ENCODE measurements around the gene SRRM2.
A peak's percentile ranks its signal among the peaks of the same experiment; 100 is the strongest.
"Not testable (repeated sequence)": the region's sequence is repeated elsewhere in the genome, so short reads cannot be mapped to it uniquely, and the experiment has no call there.

SRRM2 gene

GRCh38 chr16:2720064-2720457 lies 32.4 kb upstream of the SRRM2 start, which contains the start of gene PRSS27:
Gene PRSS27 (minus strand): TSS chr16:2720224. CDS start chr16:2720160, 64 bp downstream.
- TF ChIP-seq CTCF (IDR thresholded peaks at IDR 0.05; ENCODE audit: control insufficient read depth, insufficient read depth, low read depth, low read length, missing control alignments): no peak
- DNase-seq (ENCODE audit: low read depth): no peak

GRCh38 chr16:2720719-2721633 lies 31.5 kb upstream of the SRRM2 start:
- peak overlapping the region; percentile 58 for H3K4me3 ChIP-seq (ENCODE audit: control insufficient read depth, low read depth, low read length)
- peak; percentile 46 for TF ChIP-seq CTCF (IDR thresholded peaks at IDR 0.05; ENCODE audit: control insufficient read depth, insufficient read depth, low read depth, low read length, missing control alignments)
- DNase-seq (ENCODE audit: low read depth): peak; percentile 27

More at GRCh38 chr16:2720064-2720457, 32.4 kb upstream of the SRRM2 start, which contains the start of gene PRSS27:
- peak within 1 kb of the TSS; percentile 58 for H3K4me3 ChIP-seq (ENCODE audit: control insufficient read depth, low read depth, low read length)

- not testable (repeated sequence) for DNase-seq (ENCODE audit: low read depth)
- peak overlapping the region; percentile 58 for H3K4me3 ChIP-seq (ENCODE audit: control insufficient read depth, low read depth, low read length)
Measured at GRCh38 chr16:2721634-2722173, 30.7 kb upstream of the SRRM2 start.

- DNase-seq (ENCODE audit: low read depth): no peak
- no peak for TF ChIP-seq CTCF (IDR thresholded peaks at IDR 0.05; ENCODE audit: control insufficient read depth, insufficient read depth, low read depth, low read length, missing control alignments)
- no peak overlapping the region for H3K4me3 ChIP-seq (ENCODE audit: control insufficient read depth, low read depth, low read length)
Measured at GRCh38 chr16:2724088-2724676, 28.3 kb upstream of the SRRM2 start.

GRCh38 chr16:2724816-2725348 lies 27.6 kb upstream of the SRRM2 start:
- TF ChIP-seq CTCF (IDR thresholded peaks at IDR 0.05; ENCODE audit: control insufficient read depth, insufficient read depth, low read depth, low read length, missing control alignments): no peak
- DNase-seq (ENCODE audit: low read depth): no peak
- H3K4me3 ChIP-seq (ENCODE audit: control insufficient read depth, low read depth, low read length): no peak overlapping the region

- no peak overlapping the region for H3K4me3 ChIP-seq (ENCODE audit: control insufficient read depth, low read depth, low read length)
- TF ChIP-seq CTCF (IDR thresholded peaks at IDR 0.05; ENCODE audit: control insufficient read depth, insufficient read depth, low read depth, low read length, missing control alignments): no peak
- DNase-seq (ENCODE audit: low read depth): no peak
Measured at GRCh38 chr16:2726923-2727322, 25.5 kb upstream of the SRRM2 start.
